Loucy (cell line): ENCODE measurements around the gene FOXJ2.

ENCODE experiments used
- EZH2phosphoT487 ChIP-seq: fragments of 200-600 bp; IDR thresholded peaks from 2 replicates; pipeline ENCODE4 v1.6.1; 2018; ENCODE audit warnings: antibody characterized with exemption, mild to moderate bottlenecking, moderate library complexity, borderline replicate concordance
- TF ChIP-seq, protein P1 (sequence below): fragments of 200-600 bp; sonication (generic); conservative IDR thresholded peaks from 2 replicates; pipeline ENCODE4 v1.5.1; 2014; ENCODE audit warnings: mild to moderate bottlenecking, antibody characterized with exemption, low read length

DNA sequence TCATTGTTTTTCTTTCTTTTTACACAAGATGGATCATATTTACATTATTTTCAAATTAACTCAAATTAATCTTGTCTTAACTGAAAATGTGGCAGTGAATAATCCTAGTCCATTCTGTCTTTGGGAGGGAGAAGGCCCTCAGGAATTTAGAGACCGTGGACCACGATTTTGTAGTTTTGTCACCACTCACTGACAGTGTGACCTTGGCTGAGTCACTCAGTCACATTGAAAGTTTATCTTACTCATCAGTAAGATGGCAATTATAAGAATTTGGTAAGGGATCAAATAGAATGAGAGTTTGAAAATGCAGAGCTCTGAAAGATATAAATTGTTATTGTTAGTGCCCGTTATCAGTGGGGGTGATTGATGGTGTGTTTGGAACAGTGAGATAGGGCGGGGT is 16.4 kb downstream of the FOXJ2 start:
- TF ChIP-seq, protein P1, sequence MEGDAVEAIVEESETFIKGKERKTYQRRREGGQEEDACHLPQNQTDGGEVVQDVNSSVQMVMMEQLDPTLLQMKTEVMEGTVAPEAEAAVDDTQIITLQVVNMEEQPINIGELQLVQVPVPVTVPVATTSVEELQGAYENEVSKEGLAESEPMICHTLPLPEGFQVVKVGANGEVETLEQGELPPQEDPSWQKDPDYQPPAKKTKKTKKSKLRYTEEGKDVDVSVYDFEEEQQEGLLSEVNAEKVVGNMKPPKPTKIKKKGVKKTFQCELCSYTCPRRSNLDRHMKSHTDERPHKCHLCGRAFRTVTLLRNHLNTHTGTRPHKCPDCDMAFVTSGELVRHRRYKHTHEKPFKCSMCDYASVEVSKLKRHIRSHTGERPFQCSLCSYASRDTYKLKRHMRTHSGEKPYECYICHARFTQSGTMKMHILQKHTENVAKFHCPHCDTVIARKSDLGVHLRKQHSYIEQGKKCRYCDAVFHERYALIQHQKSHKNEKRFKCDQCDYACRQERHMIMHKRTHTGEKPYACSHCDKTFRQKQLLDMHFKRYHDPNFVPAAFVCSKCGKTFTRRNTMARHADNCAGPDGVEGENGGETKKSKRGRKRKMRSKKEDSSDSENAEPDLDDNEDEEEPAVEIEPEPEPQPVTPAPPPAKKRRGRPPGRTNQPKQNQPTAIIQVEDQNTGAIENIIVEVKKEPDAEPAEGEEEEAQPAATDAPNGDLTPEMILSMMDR, result no peak
- TF ChIP-seq EZH2phosphoT487, result no peak
